BLaER1 treated with 17β-estradiol and CSF1 and Interleukin-3, amounts not matched to agents 10 nM and 100 nM (cell line): Measurements from ENCODE around the gene TREX2.

Experiments used
- H3K27ac ChIP-seq, 11 experiments: shearing (Covaris generic); formaldehyde crosslinking; 2 replicates each; pipeline ENCODE4 v1.8.1; 2022
- H3K27me3 ChIP-seq, 11 experiments: shearing (Covaris generic); formaldehyde crosslinking; 2 replicates each; pipeline ENCODE4 v1.8.1; 2022
- H3K36me3 ChIP-seq, 11 experiments: shearing (Covaris generic); formaldehyde crosslinking; 2 replicates each; pipeline ENCODE4 v1.8.1; 2022
- H3K4me1 ChIP-seq, 10 experiments: shearing (Covaris generic); formaldehyde crosslinking; 2 replicates each; pipeline ENCODE4 v1.8.1; 2022
- H3K4me2 ChIP-seq, 11 experiments: shearing (Covaris generic); formaldehyde crosslinking; 2 replicates each; pipeline ENCODE4 v1.8.1; 2022
- H3K4me3 ChIP-seq, 10 experiments: shearing (Covaris generic); formaldehyde crosslinking; 2 replicates each; pipeline ENCODE4 v1.8.1; 2022
- H3K9ac ChIP-seq, 11 experiments: shearing (Covaris generic); formaldehyde crosslinking; 2 replicates each; pipeline ENCODE4 v1.8.1; 2022
- H3K9me3 ChIP-seq, 11 experiments: shearing (Covaris generic); formaldehyde crosslinking; replicated peaks in 1 of 11; 2 replicates each; pipeline ENCODE4 v1.8.1; 2022
- H4K20me1 ChIP-seq, 11 experiments: shearing (Covaris generic); formaldehyde crosslinking; 2 replicates each; pipeline ENCODE4 v1.8.1; 2022
- Cebpa-rat ChIP-seq, 11 experiments: shearing (Covaris generic); IDR thresholded peaks; 2 replicates each; pipeline ENCODE4 v1.8.1; 2022

Gene TREX2

DNA sequence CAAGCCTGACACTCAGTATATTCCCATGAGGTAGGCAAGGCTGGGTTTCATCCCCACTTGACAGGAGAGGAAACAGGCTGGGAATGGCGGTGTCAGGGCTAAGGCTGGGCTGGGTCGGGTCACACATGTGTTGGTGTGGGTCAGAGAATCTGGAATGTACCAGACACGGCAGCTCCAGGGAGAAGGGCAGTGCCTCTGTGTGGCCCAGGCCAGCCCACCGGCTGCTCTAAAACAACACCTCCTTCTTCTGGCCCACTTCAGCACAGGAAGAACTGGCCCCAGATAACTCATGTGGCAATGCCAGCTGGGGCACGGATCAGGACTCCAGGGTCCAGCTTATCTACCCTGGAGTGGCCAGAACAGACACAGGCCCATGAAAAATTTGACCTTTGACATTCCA, 18.3 kb upstream of the TREX2 start:
- no peak overlapping the region for H3K27ac ChIP-seq
- H3K4me3 ChIP-seq, result no peak overlapping the region
- peaks cover 0 to 73% (median 31%) of the 10 kb centered on the region in 11 experiments; a peak in 18 of 22 replicates for H3K36me3 ChIP-seq
- H3K4me2 ChIP-seq, result no peak overlapping the region
- TF ChIP-seq Cebpa-rat (IDR thresholded peaks at IDR 0.05), result no peak
- no peak overlapping the region for H3K9ac ChIP-seq
- peaks cover 0 to 83% (median 65%) of the 10 kb centered on the region in 11 experiments; a peak in 17 of 22 replicates for H4K20me1 ChIP-seq
- H3K9me3 ChIP-seq, result no peaks in the 10 kb centered on the region
- H3K27me3 ChIP-seq, result peaks cover 42 to 92% (median 86%) of the 10 kb centered on the region in 11 experiments
- H3K4me1 ChIP-seq, result peaks cover 0 to 16% (median 7%) of the 10 kb centered on the region in 10 experiments; a peak in 16 of 20 replicates

DNA sequence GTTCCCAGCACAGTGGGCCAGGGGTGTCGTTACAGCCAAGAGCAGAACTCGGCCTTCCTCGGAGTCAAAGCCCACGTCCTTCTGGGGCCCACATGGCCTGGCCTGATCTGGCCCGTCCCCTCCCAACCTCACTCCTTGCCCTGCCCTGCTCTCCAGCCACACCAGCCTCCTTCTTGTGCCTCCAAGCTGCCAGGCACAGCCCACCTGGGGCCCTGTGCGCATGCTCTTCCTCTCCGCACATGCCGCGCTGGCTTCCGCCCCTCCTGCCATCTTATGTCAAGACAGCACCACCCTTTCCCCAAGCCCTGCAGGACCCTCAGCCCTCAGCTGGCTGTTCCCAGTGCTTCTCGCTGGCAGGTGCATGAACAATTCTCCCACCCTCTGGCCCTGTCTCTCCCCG, 17.7 kb upstream of the TREX2 start:
- Histone ChIP-seq H3K4me3 (no peak overlapping the region), H3K9ac (no peak overlapping the region)

DNA sequence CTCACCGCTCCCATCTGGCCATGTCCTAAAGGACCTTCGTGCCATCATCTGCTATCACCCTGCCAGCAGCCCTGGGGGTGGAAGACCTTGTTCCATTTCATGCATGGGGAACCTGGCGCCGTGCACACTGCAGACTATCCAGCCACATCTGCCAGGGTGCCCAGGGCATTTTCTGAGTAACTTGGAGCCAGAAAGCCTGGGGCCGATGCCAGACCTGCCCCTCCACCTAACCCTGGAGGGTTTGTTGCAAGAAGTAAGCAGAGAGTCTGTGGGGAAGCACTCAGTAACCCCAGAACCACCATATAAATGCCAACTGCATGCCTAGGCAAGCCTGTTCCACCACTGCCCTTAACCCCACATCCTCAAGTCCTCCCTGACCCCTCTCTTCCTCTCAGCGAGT, 17.2 kb upstream of the TREX2 start:
- peaks cover 0 to 75% (median 28%) of the 10 kb centered on the region in 11 experiments; a peak in 18 of 22 replicates for H3K36me3 ChIP-seq

More for the DNA sequence above, 17.7 kb upstream of the TREX2 start:
- peaks cover 0 to 10% (median 1%) of the 10 kb centered on the region in 10 experiments; a peak in 9 of 20 replicates for H3K4me1 ChIP-seq
- H3K27ac ChIP-seq, result no peak overlapping the region
- H3K4me2 ChIP-seq, result no peak overlapping the region
- peaks cover 0 to 80% (median 60%) of the 10 kb centered on the region in 11 experiments; a peak in 17 of 22 replicates for H4K20me1 ChIP-seq
- no peaks in the 10 kb centered on the region for H3K9me3 ChIP-seq
- H3K36me3 ChIP-seq, result peaks cover 0 to 75% (median 31%) of the 10 kb centered on the region in 11 experiments; a peak in 18 of 22 replicates
- no peak for TF ChIP-seq Cebpa-rat (IDR thresholded peaks at IDR 0.05)
- peaks cover 43 to 97% (median 91%) of the 10 kb centered on the region in 11 experiments for H3K27me3 ChIP-seq

DNA sequence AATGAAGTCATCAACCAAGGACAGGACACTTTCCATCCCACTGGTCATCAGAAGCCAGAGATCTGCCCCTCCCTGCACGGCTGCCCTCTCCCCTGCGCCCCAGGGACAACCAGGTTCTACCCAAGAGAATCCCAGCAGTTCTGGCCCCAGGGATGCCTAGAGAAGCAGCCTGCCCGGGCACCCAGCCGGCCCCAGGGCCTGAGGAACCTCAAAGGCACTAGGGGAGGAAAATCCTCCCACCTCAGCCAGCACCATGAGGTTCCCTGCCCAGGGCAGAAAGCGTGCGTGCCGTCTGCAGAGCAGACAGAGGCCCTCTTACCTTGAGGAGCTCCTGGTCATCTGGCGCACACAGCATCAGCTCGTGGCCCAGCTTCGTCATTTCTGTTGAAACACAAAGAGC, 16.4 kb upstream of the TREX2 start:
- H3K4me2 ChIP-seq, result no peak overlapping the region
- H3K9me3 ChIP-seq, result no peaks in the 10 kb centered on the region
- no peak overlapping the region for H3K27ac ChIP-seq
- no peak overlapping the region for H3K9ac ChIP-seq
- no peak for TF ChIP-seq Cebpa-rat (IDR thresholded peaks at IDR 0.05)
- H3K4me1 ChIP-seq, result peaks cover 0 to 5% (median 0%) of the 10 kb centered on the region in 10 experiments; a peak in 1 of 20 replicates
- peaks cover 0 to 76% (median 28%) of the 10 kb centered on the region in 11 experiments; a peak in 18 of 22 replicates for H3K36me3 ChIP-seq
- peaks cover 43 to 99% (median 91%) of the 10 kb centered on the region in 11 experiments for H3K27me3 ChIP-seq
- no peak overlapping the region for H3K4me3 ChIP-seq
- peaks cover 0 to 78% (median 47%) of the 10 kb centered on the region in 11 experiments; a peak in 17 of 22 replicates for H4K20me1 ChIP-seq

More for the DNA sequence above, 17.2 kb upstream of the TREX2 start:
- TF ChIP-seq Cebpa-rat (IDR thresholded peaks at IDR 0.05), result no peak
- Histone ChIP-seq H3K27me3 (peaks cover 42 to 99% (median 91%) of the 10 kb centered on the region in 11 experiments), H3K9ac (no peak overlapping the region), H3K9me3 (no peaks in the 10 kb centered on the region), H3K4me1 (peaks cover 0 to 5% (median 0%) of the 10 kb centered on the region in 10 experiments; a peak in 2 of 20 replicates), H3K4me2 (no peak overlapping the region), H3K27ac (no peak overlapping the region), H4K20me1 (peaks cover 0 to 80% (median 55%) of the 10 kb centered on the region in 11 experiments; a peak in 17 of 22 replicates), H3K4me3 (no peak overlapping the region)

DNA sequence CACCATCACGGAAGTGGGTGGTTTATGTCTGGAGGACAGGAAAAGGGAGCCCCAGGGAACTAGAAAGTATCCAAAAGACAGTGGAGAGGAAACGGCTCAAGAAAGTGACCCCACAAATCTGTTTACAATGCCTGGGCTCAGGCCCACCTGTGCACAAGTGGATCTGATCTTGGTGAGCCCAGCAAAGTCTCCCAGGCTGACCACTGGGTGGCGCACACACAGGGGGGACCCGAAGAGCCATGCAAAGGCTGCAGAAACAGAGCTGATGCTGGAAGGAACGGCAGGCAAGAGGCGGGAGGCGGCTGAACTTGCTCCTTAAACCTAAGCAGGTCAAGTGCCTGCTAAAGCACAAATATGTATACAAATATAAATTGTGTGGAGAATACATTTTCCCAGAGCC, 15.0 kb upstream of the TREX2 start:
- TF ChIP-seq Cebpa-rat (IDR thresholded peaks at IDR 0.05), result no peak
- Histone ChIP-seq H3K4me1 (peaks cover 0 to 6% (median 0%) of the 10 kb centered on the region in 10 experiments; a peak in 2 of 20 replicates), H3K9me3 (no peaks in the 10 kb centered on the region), H3K4me3 (no peak overlapping the region), H3K27me3 (peaks cover 44 to 100% (median 88%) of the 10 kb centered on the region in 11 experiments), H3K4me2 (no peak overlapping the region), H3K36me3 (peaks cover 0 to 91% (median 34%) of the 10 kb centered on the region in 11 experiments; a peak in 18 of 22 replicates), H4K20me1 (peaks cover 0 to 78% (median 44%) of the 10 kb centered on the region in 11 experiments; a peak in 17 of 22 replicates), H3K9ac (no peak overlapping the region), H3K27ac (no peak overlapping the region)

DNA sequence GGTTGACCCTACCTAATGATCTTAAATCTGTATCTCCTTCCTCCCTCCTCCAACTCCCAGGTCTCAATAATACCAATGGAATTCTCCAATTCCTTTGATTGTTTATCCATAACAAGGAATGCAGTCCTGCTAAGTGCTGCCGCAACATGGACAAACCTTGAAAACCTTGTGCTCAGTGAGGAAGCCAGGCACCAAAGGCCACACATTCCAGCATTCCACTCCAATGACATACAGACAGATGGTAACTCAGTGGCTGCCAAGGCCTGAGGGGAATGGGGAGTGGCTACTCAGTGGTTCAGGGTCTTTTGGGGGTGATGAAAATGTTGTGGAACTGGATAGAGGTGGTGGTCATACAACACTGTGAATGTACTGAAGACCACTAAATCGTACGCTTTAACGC, 14.1 kb upstream of the TREX2 start:
- Histone ChIP-seq H3K4me1 (peaks cover 0 to 8% (median 2%) of the 10 kb centered on the region in 10 experiments; a peak in 7 of 20 replicates), H3K4me2 (no peak overlapping the region), H3K9ac (no peak overlapping the region), H3K4me3 (no peak overlapping the region), H3K36me3 (peaks cover 2 to 94% (median 34%) of the 10 kb centered on the region in 11 experiments; a peak in 18 of 22 replicates), H3K27ac (no peak overlapping the region), H4K20me1 (peaks cover 0 to 78% (median 37%) of the 10 kb centered on the region in 11 experiments; a peak in 16 of 22 replicates), H3K9me3 (no peaks in the 10 kb centered on the region), H3K27me3 (peaks cover 41 to 100% (median 87%) of the 10 kb centered on the region in 11 experiments)
- no peak for TF ChIP-seq Cebpa-rat (IDR thresholded peaks at IDR 0.05)

DNA sequence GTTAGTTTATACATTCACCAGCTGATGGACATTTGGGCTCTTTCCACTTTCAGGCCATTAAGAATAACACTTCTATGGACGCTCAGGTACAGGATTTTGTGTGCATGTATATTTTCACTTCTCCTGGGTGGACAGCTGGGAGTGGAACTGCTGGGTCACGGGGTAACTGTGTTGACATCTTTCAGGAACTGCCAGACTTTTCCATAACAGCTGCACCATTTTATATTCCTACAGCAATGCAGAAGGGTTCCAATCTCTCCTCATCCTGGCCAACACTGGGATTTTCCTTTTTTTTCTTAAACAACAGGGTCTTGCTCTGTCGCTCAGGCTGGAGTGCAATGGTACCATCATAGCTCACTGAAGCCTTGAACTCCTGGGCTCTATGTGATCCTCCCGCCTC, 12.6 kb upstream of the TREX2 start:
- peaks cover 0 to 67% (median 29%) of the 10 kb centered on the region in 11 experiments; a peak in 16 of 22 replicates for H4K20me1 ChIP-seq
- no peak overlapping the region for H3K27ac ChIP-seq
- H3K9me3 ChIP-seq, result no peaks in the 10 kb centered on the region
- H3K4me2 ChIP-seq, result no peak overlapping the region
- H3K36me3 ChIP-seq, result peaks cover 5 to 90% (median 30%) of the 10 kb centered on the region in 11 experiments; a peak in 15 of 22 replicates
- peaks cover 44 to 97% (median 85%) of the 10 kb centered on the region in 11 experiments for H3K27me3 ChIP-seq
- peaks cover 0 to 10% (median 2%) of the 10 kb centered on the region in 10 experiments; a peak in 7 of 20 replicates for H3K4me1 ChIP-seq
- H3K9ac ChIP-seq, result no peak overlapping the region
- no peak for TF ChIP-seq Cebpa-rat (IDR thresholded peaks at IDR 0.05)
- H3K4me3 ChIP-seq, result no peak overlapping the region

DNA sequence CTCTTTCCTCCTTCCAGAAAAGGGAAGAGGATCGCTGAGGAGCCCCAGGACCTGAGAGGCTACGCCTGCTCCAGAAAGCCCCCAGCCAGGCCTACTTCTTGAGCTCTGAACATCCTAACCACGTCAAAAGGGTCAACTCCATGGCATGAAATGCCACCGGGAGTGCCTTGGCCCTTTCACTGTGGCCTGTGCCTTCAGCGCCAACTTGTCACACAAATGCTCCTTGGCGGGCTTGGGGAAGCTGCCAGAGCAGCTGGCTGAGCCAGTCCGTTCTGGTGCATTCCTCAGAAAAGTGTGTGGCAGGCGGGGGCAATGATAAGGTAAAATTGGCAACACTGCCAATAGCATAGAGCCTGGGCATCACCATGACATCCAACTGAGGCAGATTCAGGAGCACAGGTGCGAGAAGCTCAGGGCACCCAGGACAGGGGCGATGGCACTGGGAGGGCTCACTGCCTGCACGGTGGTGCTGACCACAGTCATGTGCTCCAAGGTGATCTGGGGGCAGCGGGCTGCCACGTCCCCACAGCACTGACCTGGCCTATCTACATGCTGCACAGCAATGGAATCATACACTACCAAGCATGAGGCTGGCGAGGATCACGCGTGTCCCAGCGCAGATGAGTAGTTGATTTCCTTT, 12.1 kb upstream of the TREX2 start:
- H3K4me2 ChIP-seq, result no peak overlapping the region
- no peak overlapping the region for H3K4me3 ChIP-seq
- peaks cover 0 to 65% (median 24%) of the 10 kb centered on the region in 11 experiments; a peak in 16 of 22 replicates for H4K20me1 ChIP-seq
- peaks cover 0 to 10% (median 2%) of the 10 kb centered on the region in 10 experiments; a peak in 7 of 20 replicates for H3K4me1 ChIP-seq
- peaks cover 5 to 86% (median 29%) of the 10 kb centered on the region in 11 experiments; a peak in 15 of 22 replicates for H3K36me3 ChIP-seq
- no peak for TF ChIP-seq Cebpa-rat (IDR thresholded peaks at IDR 0.05)
- no peak overlapping the region for H3K27ac ChIP-seq
- H3K9me3 ChIP-seq, result no peaks in the 10 kb centered on the region
- peaks cover 45 to 97% (median 83%) of the 10 kb centered on the region in 11 experiments for H3K27me3 ChIP-seq
- no peak overlapping the region for H3K9ac ChIP-seq
